CMK (cell line): ENCODE measurements around the gene RNFT2.
"Not testable (repeated sequence)": the region's sequence is repeated elsewhere in the genome, so short reads cannot be mapped to it uniquely, and the experiment has no call there.

Source experiments
- DNase-seq: peaks from one replicate; pipeline ENCODE4 v3.0.0-alpha.2; 2010; ENCODE audit warnings: low read depth

RNFT2 gene

GRCh38 chr12:116797885-116798284 lies 59.8 kb downstream of the RNFT2 start:
- DNase-seq: no peak

GRCh38 chr12:116798719-116799118 lies 60.6 kb downstream of the RNFT2 start:
- DNase-seq: no peak

- no peak for DNase-seq
These were observed 61.8 kb downstream of the RNFT2 start for GRCh38 chr12:116799955-116800354.

- DNase-seq: no peak
These were observed 62.8 kb downstream of the RNFT2 start for GRCh38 chr12:116800918-116801317.

GRCh38 chr12:116802018-116802417 lies 63.9 kb downstream of the RNFT2 start:
- DNase-seq: no peak

GRCh38 chr12:116803013-116803736 lies 65.1 kb downstream of the RNFT2 start:
- no peak for DNase-seq

GRCh38 chr12:116804051-116804450 lies 65.9 kb downstream of the RNFT2 start:
- no peak for DNase-seq

GRCh38 chr12:116806845-116807440 lies 68.8 kb downstream of the RNFT2 start:
- no peak for DNase-seq

GRCh38 chr12:116807546-116807945 lies 69.4 kb downstream of the RNFT2 start:
- DNase-seq: no peak

GRCh38 chr12:116808113-116809105 lies 70.3 kb downstream of the RNFT2 start:
- no peak for DNase-seq

- DNase-seq: no peak
These were observed 74.1 kb downstream of the RNFT2 start for GRCh38 chr12:116812238-116812637.

- no peak for DNase-seq
These were observed 75.3 kb downstream of the RNFT2 start for GRCh38 chr12:116813271-116814041.

GRCh38 chr12:116814766-116815165 lies 76.7 kb downstream of the RNFT2 start:
- not testable (repeated sequence) for DNase-seq

GRCh38 chr12:116818341-116818856 lies 80.3 kb downstream of the RNFT2 start:
- DNase-seq: no peak

- DNase-seq: peak; percentile 35
These were observed 81.1 kb downstream of the RNFT2 start for GRCh38 chr12:116818948-116819832.

GRCh38 chr12:116820064-116820656 lies 82.0 kb downstream of the RNFT2 start:
- DNase-seq: no peak

GRCh38 chr12:116821291-116821690 lies 83.2 kb downstream of the RNFT2 start:
- DNase-seq: no peak

GRCh38 chr12:116827432-116827831 lies 89.3 kb downstream of the RNFT2 start:
- DNase-seq: no peak

- DNase-seq: no peak
These were observed 94.2 kb downstream of the RNFT2 start for GRCh38 chr12:116832353-116832752.

- DNase-seq: no peak
These were observed 95.4 kb downstream of the RNFT2 start for GRCh38 chr12:116833474-116833873.
